GM10248 (cell line): ENCODE data around the gene EARS2.

Experiments used
- CTCF ChIA-PET: fragments of 300-600 bp; sonication (Branson Sonifier 250); formaldehyde crosslinking; extraction: SDS; loops from one replicate; lab custom pipeline; 2021; ENCODE audit warnings: antibody characterized with exemption; lab: Yijun Ruan, JAX
- POLR2A ChIA-PET: fragments of 350-650 bp; sonication (Branson Sonifier 250); formaldehyde crosslinking; extraction: SDS; loops from one replicate; lab custom pipeline; 2020; ENCODE audit warnings: antibody characterized with exemption; lab: Yijun Ruan, JAX
- DNase-seq: peaks from one replicate; pipeline ENCODE4 v3.0.0; 2012; ENCODE audit errors: extremely low spot score
- CTCF ChIP-seq: IDR thresholded peaks from 2 replicates; pipeline ENCODE4 v1.5.1; 2012; ENCODE audit warnings: mild to moderate bottlenecking, low read depth; ENCODE audit errors: extremely low read depth, missing control alignments, control extremely low read depth

EARS2 gene

GRCh38 chr16:23530062-23530461, 27.1 kb downstream of the EARS2 start:
- ChIA-PET POLR2A (no interaction called here), CTCF (interaction anchor here (0.9 kb wide), 1 partner anchor 9 kb away, joined by 4 read pairs; no protein-coding TSS in a partner anchor)
- no peak for DNase-seq
- TF ChIP-seq CTCF = no peak

- no peak for DNase-seq
- POLR2A ChIA-PET = no interaction called here
- TF ChIP-seq CTCF = no peak
- CTCF ChIA-PET = interaction anchor here (1.3 to 1.5 kb wide), 2 partner anchors 9 to 40 kb away, joined by 3 to 4 read pairs; no protein-coding TSS in a partner anchor
These were observed 28.4 kb downstream of the EARS2 start for GRCh38 chr16:23528644-23529310.

GRCh38 chr16:23527961-23528643, 29.0 kb downstream of the EARS2 start:
- CTCF ChIA-PET = interaction anchor here (0.8 to 1.5 kb wide), 3 partner anchors 9 to 69 kb away, joined by 3 to 4 read pairs (median 3); no protein-coding TSS in a partner anchor
- DNase-seq = no peak
- POLR2A ChIA-PET = no interaction called here
- TF ChIP-seq CTCF = no peak

GRCh38 chr16:23524886-23525285, 32.3 kb downstream of the EARS2 start:
- ChIA-PET POLR2A (no interaction called here), CTCF (interaction anchor here (0.7 to 2.0 kb wide), 2 partner anchors 8 to 15 kb away, joined by 3 to 6 read pairs; no protein-coding TSS in a partner anchor)
- TF ChIP-seq CTCF = no peak
- DNase-seq = no peak

- POLR2A ChIA-PET = interaction anchor here (0.7 kb wide), 1 partner anchor 8 kb away, joined by 3 read pairs; no protein-coding TSS in a partner anchor
- CTCF ChIA-PET = interaction anchor here (2.0 kb wide), 1 partner anchor 9 kb away, joined by 6 read pairs; no protein-coding TSS in a partner anchor
- no peak for TF ChIP-seq CTCF
- no peak for DNase-seq
These were observed 33.2 kb downstream of the EARS2 start for GRCh38 chr16:23523876-23524385.

GRCh38 chr16:23523321-23523720, 33.8 kb downstream of the EARS2 start:
- ChIA-PET CTCF (no interaction called here), POLR2A (no interaction called here)
- DNase-seq = no peak
- no peak for TF ChIP-seq CTCF
